SK-N-SH (cell line): ENCODE measurements around the gene CNEP1R1.

ENCODE experiments used
- CTCF ChIP-seq: fragments of 200-600 bp; sonication (generic); IDR thresholded peaks from 2 replicates; pipeline ENCODE4 v1.6.1; 2017; ENCODE audit warnings: antibody characterized with exemption, mild to moderate bottlenecking, moderate library complexity
- ELF1 ChIP-seq: IDR thresholded peaks from 2 replicates; pipeline ENCODE4 v1.4.0; 2012
- EZH2phosphoT487 ChIP-seq: fragments of 200-600 bp; sonication (generic); IDR thresholded peaks from 2 replicates; pipeline ENCODE4 v1.6.1; 2017; ENCODE audit warnings: low read depth, mixed run types, mild to moderate bottlenecking, antibody characterized with exemption, moderate library complexity, borderline replicate concordance
- FOXM1 ChIP-seq: IDR thresholded peaks from 2 replicates; pipeline ENCODE4 v1.4.0; 2012; ENCODE audit warnings: low read depth, mild to moderate bottlenecking
- GABPA ChIP-seq: IDR thresholded peaks from 2 replicates; pipeline ENCODE4 v1.4.0; 2012; ENCODE audit warnings: low read depth, mild to moderate bottlenecking
- MAX ChIP-seq: IDR thresholded peaks from 2 replicates; pipeline ENCODE4 v1.4.0; 2012; ENCODE audit warnings: low read depth
- RAD21 ChIP-seq: IDR thresholded peaks from 2 replicates; pipeline ENCODE4 v1.6.1; 2012; ENCODE audit warnings: mild to moderate bottlenecking, low read length
- REST ChIP-seq: IDR thresholded peaks from 2 replicates; pipeline ENCODE4 v1.6.1; 2012; ENCODE audit warnings: mild to moderate bottlenecking, low read depth, low read length, moderate library complexity
- RFX5 ChIP-seq: IDR thresholded peaks from 2 replicates; pipeline ENCODE4 v1.6.1; 2012; ENCODE audit warnings: mild to moderate bottlenecking, improper control_type of control experiment, low read length
- TEAD4 ChIP-seq: IDR thresholded peaks from 2 replicates; pipeline ENCODE4 v1.4.0; 2012; ENCODE audit warnings: mild to moderate bottlenecking, borderline replicate concordance; ENCODE audit not compliant: insufficient read depth

DNA sequence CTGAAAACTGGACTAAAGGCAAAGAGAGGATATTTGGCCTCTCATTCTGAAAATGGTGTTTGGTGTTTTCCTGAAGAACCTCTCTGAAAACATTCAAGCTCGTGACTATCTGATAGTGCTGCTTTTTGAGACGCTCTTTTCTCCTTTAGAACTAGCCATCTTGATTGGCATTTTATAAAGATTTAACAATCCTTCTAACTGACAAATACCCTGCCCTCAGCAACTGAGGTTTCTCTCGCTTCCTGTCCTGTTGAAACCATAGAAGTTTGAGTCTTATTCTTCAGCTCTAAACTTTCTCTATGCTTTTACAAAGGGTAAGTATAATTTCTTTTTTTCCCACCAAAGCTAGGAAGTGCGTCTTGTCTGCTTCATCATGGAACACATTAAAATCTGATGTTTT, 13.3 kb downstream of the CNEP1R1 start:
- TF ChIP-seq CTCF (no peak), ELF1 (no peak), RAD21 (no peak), REST (no peak), MAX (no peak), EZH2phosphoT487 (no peak), GABPA (no peak), TEAD4 (no peak), RFX5 (no peak), FOXM1 (no peak)
